ENCODE measurements around the gene ZNF511.

The ZNF511 gene

DNA sequence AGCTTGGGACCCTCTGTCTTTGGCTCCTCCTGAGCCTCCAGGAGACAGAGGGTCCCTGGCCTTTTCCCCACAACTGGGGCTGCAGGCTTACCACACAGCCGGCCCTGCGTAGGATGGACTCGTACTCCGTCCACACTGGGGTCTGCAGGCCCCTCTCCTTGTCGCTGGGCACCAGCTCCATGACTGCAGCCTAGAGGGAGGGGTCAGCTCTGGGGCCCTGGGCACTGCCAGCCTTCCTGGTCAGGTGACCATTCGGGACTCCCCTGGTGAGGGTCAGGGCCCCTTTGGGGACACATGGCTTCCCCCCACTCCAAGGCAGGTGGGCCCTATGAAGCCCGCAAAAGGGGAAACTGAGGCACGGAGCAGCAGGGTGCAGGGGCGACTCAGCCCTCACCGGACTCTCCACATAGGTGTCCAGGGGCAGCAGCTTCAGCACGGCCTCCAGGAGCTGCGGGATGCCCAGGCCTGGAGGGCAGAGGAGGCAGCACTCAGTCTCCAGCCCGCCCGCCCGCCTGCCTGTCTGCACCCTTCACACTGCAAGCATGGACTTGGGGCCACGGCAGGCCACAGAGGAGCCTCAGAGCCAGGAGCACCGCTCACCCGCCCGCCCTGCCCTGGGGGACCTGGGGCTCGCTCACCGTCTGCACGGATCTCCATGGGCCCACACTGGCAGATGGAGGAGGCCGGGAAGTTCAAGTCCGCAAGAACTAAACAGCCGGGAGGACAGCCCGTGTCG lies 48.0 kb downstream of the ZNF511 start:
- no peak for DNase-seq

DNA sequence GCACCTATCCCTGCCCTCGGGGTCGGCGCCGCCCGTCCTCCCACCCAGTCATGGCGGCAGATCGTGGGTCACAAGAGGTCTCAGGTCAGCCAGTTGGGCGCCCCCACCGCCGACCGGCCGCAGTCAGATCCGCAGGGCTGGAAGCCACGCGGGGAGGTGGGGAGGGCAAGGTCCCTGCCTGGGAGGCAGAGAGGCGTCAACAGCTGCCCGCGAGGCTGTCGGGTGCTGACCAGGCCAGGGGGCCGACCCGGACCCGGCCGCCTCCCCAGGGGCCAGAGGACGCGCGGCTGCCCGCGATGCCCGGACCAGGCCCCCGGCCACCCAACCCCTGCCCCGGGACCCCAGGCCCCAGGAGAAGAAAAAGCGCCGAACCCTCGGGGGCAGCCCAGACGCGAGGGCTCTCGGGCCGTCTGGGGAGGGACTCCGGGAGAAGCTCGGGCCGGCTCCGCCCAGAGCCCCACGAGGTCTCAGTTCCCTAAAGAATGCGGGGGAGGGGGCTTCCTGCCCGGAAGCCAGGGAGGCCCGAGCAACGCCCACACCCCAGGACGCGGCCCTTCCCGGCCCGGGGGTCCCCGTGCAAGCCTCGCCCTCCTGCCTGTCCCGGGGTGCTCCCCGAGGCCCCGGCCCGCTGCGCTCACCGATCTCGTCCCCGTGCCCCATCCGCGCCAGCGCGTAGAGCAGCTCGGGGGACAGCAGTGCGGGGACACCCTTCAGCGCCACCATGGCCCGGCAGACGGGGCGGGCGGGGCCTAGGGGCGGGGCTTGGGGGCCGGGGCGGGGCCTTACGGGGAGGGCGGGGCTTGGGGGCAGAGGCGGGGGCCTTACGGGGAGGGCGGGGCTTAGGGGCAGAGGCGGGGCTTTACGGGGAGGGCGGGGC lies 48.8 kb downstream of the ZNF511 start, which contains the start of gene FUOM:
Gene FUOM, minus strand, starts transcription at position 735 of the 877 bp plus-strand sequence. Its CDS starts 12 bp downstream, at position 723.
- no peak for DNase-seq

DNA sequence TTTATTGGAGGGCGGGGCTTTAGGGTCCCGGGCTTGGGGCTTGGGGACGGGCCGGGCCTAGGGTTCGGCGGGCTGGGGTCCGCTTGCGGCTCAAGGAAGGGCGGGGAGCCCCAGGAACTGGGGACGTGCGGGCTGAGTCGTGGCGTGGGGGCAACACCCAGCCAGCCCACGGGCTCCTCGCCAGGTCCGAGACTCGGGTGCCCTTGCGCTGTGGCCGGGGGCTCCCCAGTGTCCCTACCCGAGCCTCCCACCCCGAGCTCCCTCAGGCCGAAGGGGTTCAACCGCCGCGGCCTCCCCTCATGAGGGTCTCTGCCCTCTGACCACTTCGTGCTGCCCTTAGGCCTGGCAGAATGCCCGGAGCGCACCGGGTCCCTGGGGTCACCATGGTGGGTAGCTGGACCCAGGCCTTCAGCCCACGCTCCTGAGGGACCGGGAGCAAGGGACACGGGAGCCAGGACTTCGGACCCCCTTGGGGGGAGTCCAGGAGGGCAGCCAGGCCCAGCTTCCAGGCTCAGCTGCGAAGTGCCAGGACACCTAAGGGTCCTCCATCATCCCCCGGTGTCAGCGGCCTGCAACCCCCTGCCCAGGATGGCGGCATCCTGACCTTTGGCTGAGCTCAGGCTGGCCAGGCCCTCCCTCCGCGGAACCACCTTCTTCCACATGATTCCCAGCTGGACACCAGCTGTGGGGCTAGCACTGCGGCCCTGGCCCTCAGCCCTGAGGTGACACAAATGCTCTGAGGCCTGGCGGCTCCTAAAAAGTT lies 49.6 kb downstream of the ZNF511 start:
- DNase-seq = no peak

DNA sequence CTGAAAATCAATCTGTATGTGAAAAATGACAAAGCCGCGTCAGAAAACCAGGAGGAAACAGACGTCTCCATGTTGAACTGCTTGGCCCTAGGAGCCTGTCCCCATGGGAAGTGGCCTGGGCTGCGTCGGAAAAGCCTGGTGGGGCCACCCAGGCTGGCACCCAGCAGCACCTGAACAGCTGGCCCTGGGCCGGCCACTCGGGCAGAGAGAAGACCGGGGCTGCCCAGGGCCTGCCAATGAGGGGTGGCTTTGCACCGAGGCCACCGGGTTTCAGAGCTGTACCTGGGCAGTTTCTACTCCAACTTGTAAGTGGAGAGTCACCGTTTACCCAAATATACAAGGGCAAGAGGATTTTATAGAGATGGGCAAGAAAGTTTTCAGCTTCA lies 50.2 kb downstream of the ZNF511 start:
- no peak for DNase-seq

DNA sequence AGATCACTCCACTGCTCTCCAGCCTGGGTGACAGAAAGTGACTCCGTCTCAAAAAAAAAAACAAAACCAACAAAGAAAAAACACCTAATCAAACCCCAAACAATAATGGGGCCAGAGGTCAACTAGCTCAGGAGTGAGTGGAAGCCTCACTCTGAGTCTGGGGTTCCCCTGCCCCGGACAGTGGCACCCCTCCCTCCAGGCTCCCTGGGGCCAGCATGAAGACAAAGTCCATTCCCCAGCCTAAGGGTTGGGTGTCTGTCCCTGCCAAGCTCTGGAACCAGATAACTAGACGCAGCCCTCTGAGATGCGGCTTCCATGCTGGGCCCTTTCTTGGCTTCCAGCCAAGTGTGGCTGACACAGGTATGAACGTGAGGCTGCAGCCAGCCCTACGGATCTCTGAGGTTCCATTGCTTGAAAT lies 50.8 kb downstream of the ZNF511 start:
- DNase-seq = no peak

DNA sequence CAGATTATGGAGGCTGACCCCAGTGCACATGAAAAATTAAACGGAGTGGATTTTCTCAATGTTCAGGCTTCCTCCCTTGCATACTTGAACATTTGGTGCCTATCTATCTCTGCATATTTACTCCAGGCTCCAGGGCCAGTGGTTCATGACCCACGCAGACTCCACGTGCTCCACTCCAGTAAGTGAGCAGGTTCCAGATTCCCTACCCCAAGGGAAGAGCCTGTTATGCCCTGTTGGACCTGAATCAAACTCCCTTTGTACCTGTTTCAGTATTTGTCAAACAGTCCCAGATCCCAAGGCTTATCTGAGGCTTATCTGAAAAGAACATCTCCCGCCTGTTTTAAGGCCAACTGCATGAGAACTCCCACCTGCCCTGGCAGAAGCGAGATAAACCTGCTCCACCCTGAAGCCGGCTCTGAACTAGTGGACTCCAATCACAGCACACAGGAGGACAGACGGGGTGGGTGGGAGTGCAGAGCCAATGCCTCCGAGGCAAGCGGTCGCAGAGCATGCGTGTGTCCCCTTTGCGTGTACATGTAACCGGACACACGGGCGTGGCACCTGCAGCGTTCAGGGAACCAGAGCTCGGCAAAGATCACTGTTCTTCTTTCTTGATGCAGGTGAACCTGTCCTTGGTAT lies 51.4 kb downstream of the ZNF511 start:
- DNase-seq = no peak

DNA sequence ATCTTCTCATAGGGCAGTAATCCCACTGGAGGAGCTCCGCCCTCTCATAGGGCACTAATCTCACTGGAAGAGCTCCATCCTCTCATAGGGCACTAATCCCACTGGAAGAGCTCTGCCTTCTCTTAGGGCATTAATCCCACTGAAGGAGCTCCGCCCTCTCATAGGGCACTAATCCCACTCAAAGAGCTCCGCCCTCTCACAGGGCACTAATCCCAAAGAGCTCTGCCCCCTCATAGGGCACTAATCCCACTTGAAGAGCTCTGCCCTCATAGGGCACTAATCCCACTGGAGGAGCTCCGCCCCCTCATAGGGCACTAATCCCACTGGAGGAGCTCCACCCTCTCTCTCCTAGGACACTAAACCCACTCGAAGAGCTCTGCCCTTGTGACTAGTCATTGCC lies 52.5 kb downstream of the ZNF511 start:
- DNase-seq = no peak

DNA sequence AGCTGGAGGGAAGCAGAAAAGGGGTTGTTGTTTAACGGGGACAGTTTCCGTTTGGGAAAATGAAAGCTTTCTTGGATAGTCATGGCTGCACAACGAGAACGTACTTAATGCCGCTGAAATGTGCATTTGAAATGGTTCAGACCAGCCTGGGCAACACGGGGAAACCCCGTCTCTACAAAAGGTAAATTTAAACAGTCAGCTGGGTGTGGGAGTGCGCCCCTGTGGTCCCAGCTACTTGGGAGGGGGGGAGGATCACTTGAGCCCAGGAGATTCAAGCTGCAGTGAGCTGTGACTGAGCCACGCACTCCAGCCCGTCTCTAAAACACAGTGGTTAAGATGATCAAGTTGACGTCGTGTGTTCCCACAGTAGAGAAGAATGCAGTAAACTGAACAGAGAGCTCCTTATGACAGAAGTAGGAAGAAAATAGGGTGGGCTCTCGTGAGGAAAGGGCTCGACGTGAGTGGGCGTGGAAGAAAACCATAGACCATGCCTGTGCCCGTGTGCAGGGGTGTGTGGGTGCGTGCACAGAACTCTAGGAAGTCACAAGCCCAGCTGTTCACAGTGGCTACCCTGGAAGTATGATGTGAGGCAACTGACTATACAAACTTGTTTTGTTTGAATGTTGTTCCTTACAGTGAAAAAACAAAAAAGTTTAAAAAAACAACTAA lies 53.2 kb downstream of the ZNF511 start:
- no peak for DNase-seq
